T47D (cell line): ENCODE results near the gene TSG101.
A peak's percentile ranks its signal among the peaks of the same experiment; 100 is the strongest.

Experiments used
- DNase-seq, 2 experiments: peaks; one replicate each; pipeline versions ENCODE4 v3.0.0 to v3.0.0-alpha.2; 2011 to 2012; ENCODE audit warnings: low read depth in 1 of 2, low spot score in 1 of 2
- JUND ChIP-seq: IDR thresholded peaks from 2 replicates; pipeline ENCODE4 v1.6.1; 2012; ENCODE audit warnings: low read depth
- in situ Hi-C: cut with HindIII; loops from 2 replicates; pipeline ENCODE4 v1.10.0; 2016; ENCODE audit warnings: low sequenced_read_pairs, low pct_unique_long_range_greater_than_20kb

Gene TSG101

GRCh38 chr11:18526130-18526520 is 617 bp downstream of the TSG101 start:
- in situ Hi-C loops, result no loop called here
- no peak for TF ChIP-seq JUND
- no peak for DNase-seq

- no peak for TF ChIP-seq JUND
- no peak for DNase-seq
- in situ Hi-C loops, result no loop called here
Measured at GRCh38 chr11:18524248-18524647, 2.5 kb downstream of the TSG101 start.

DNA sequence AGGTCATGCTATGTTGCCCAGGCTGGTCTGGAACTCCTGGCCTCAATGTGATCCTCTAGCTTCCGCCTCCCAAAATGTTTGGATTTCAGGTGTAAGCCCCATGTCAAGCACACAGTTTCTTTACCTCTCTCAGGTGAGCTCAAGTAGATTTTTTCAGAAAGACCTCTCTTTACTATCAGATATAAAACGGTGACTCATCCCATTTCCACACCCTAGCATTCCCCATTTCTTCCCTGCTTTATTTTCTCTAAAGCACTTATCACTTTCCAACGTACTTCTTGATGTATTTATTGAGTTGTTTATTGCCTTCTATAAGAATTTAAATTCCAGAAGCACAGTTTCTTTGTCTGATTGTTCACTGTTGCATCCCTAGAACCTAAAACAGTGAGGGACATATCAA is 3.7 kb downstream of the TSG101 start:
- TF ChIP-seq JUND, result no peak
- no peak for DNase-seq
- in situ Hi-C loops, result no loop called here

DNA sequence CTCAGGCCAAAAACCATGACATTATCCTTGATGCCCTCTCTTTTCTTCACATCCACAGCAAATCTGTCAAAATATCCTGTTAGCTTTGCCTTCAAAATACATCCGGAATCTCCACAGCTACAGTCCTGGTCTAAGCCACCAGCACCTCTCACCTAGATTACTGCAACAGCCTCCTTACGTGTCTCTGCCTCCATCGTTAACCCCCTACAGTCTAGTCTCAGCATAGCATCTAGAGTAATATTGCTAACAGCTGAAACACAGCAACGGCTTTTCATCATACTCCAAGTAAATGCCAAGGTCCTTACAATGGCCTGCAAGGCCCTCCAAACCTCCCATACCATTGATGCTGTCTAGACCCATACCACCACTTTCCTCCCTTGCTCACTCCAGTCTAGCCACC is 4.4 kb downstream of the TSG101 start:
- no peak for TF ChIP-seq JUND
- in situ Hi-C loops, result no loop called here
- DNase-seq, result peak in 1 of 2 experiments; percentile 7

GRCh38 chr11:18521122-18521521 is 5.6 kb downstream of the TSG101 start:
- TF ChIP-seq JUND, result no peak
- DNase-seq, result no peak
- in situ Hi-C loops, result no loop called here

DNA sequence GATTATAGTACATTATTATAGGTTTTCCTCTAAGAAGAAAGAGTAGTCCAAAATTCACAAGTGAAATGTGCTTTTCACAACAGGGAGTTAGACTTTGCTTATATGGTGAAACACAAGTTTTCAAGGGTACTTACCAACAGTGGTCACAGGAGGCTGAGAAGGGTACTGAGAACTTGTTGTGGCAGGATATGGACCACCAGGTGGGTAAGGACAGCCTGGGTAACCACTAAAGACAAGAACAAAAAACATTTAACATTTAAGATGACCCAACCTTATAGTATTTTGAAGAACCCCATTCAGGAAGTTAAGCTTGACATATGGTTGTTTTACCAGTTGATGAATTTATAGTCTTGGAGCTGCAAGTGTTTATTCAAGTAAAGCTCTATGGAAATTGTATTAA is 24.4 kb downstream of the TSG101 start:
- in situ Hi-C loops, result no loop called here
- TF ChIP-seq JUND, result no peak
- DNase-seq, result no peak

DNA sequence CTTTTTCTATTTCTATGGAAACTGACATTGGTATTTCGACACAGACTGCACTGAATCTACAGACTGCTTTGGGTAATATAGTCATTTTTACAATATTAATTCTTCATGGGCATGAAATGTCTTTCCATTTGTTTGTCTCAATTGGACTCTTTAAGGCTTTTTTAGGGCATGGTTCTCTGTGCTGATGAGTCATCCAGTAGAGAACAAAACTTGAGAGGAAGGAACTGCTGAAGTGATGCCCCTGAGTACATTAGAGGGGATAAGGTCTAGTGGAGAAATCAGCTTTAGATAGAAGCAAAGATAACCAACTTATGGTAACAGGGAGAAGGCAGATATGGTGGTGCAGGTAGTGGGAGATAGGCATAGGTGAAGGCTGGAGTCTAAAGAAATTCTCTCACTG is 25.1 kb downstream of the TSG101 start:
- TF ChIP-seq JUND, result no peak
- no peak for DNase-seq
- in situ Hi-C loops, result no loop called here

GRCh38 chr11:18498039-18498438 is 28.7 kb downstream of the TSG101 start:
- TF ChIP-seq JUND, result no peak
- in situ Hi-C loops, result no loop called here
- DNase-seq, result no peak

DNA sequence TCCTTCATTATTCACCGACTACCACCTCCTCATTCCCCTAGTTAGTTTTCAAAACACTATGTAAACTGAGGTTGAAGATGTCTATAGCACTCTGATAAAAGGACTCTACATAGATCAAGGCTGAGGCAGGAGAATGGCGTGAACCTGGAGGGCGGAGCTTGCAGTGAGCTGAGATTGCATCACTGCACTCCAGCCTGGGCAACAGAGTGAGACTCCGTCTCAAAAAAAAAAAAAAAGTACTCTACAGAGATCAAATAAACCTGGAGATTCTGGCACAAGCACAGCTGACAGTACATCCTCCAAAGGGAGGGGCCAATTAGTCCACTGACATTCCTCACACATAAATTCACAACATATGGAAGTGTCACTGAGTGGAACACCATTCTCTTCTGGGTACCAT is 31.0 kb downstream of the TSG101 start:
- in situ Hi-C loops, result no loop called here
- TF ChIP-seq JUND, result no peak
- DNase-seq, result no peak

GRCh38 chr11:18495271-18495670 is 31.5 kb downstream of the TSG101 start:
- in situ Hi-C loops, result no loop called here
- no peak for TF ChIP-seq JUND

DNA sequence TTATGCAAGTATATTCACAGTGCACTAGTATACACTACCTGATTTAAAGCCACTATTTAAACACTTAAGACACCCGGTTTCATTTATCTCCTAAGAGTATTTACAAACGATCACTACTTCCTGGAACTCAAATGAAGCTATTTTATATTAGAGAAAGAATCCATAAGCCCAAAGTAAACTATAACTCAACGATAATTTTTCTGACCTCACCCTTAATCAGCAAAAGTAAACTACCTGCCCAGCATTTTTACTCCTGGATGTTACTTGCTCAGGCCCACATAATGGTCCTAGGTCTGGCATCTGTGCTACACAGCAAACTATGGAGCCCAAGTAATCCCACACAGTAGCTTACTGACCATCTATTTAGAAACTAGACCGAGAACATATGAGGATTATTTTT is 33.4 kb downstream of the TSG101 start:
- no peak for DNase-seq
- in situ Hi-C loops, result no loop called here
- TF ChIP-seq JUND, result no peak

More at GRCh38 chr11:18495271-18495670, 31.5 kb downstream of the TSG101 start:
- DNase-seq, result no peak

GRCh38 chr11:18492888-18493287 is 33.9 kb downstream of the TSG101 start:
- no peak for DNase-seq
- no peak for TF ChIP-seq JUND
- in situ Hi-C loops, result no loop called here

GRCh38 chr11:18491924-18492323 is 34.8 kb downstream of the TSG101 start:
- in situ Hi-C loops, result no loop called here
- no peak for TF ChIP-seq JUND
- no peak for DNase-seq

GRCh38 chr11:18490736-18491485 is 35.8 kb downstream of the TSG101 start:
- in situ Hi-C loops, result no loop called here
- no peak for DNase-seq
- TF ChIP-seq JUND, result no peak
